Measurements from ENCODE around the gene ISLR. TPM values are rescaled to one million over a fixed set of nuclear protein-coding genes. Genes with fewer than 3 reads are reported as not detected.

Gene ISLR
- polyA plus RNA-seq, 1 donor from 2014 or later = not detected

GRCh38 chr15:74174219-74174957 lies 878 bp downstream of the ISLR start:
- Histone ChIP-seq H3K27ac (ENCODE audit: low read length) (no peak overlapping the region), H3K27me3 (ENCODE audit: insufficient read depth, low read depth, low read length) (no peaks in the 10 kb centered on the region), H4K20me1 (ENCODE audit: insufficient read depth) (no peaks in the 10 kb centered on the region), H3F3A (ENCODE audit: insufficient read depth, low read length, poor library complexity, severe bottlenecking) (no peaks in the 10 kb centered on the region), H3K9ac (ENCODE audit: low read length) (no peak overlapping the region), H3K4me3 (ENCODE audit: low read length) (no peak overlapping the region), H2AFZ (ENCODE audit: low read depth, low read length) (no peak overlapping the region), H3K9me2 (ENCODE audit: insufficient read depth, low read length) (no peaks in the 10 kb centered on the region), H3K9me3 (ENCODE audit: low read length) (no peaks in the 10 kb centered on the region), H3K4me2 (ENCODE audit: low read length) (no peak overlapping the region), H3K79me2 (replicated peaks; ENCODE audit: insufficient read depth, low read length) (no peaks in the 10 kb centered on the region), H3K36me3 (ENCODE audit: insufficient read depth, low read length) (no peaks in the 10 kb centered on the region)
- TF ChIP-seq EZH2 (IDR thresholded peaks at IDR 0.05; ENCODE audit: borderline replicate concordance, insufficient read depth, low read length, poor library complexity, severe bottlenecking) (no peak), POLR2AphosphoS5 (IDR thresholded peaks at IDR 0.05) (no peak), TAF1 (IDR thresholded peaks at IDR 0.05; ENCODE audit: low read depth) (no peak), CTCF (IDR thresholded peaks at IDR 0.05; ENCODE audit: poor library complexity, severe bottlenecking) (no peak), RAD21 (conservative IDR thresholded peaks at IDR 0.05) (no peak), EP300 (conservative IDR thresholded peaks at IDR 0.05; ENCODE audit: poor library complexity, severe bottlenecking) (no peak), REST (IDR thresholded peaks at IDR 0.05; ENCODE audit: borderline replicate concordance) (no peak), SMC3 (conservative IDR thresholded peaks at IDR 0.05; ENCODE audit: poor library complexity) (no peak), MXI1 (conservative IDR thresholded peaks at IDR 0.05; ENCODE audit: poor library complexity, severe bottlenecking) (no peak)

- H3K9me3 ChIP-seq (ENCODE audit: low read length) = no peaks in the 10 kb centered on the region
- H3K27ac ChIP-seq (ENCODE audit: low read length) = no peak overlapping the region
- no peak overlapping the region for H3K4me2 ChIP-seq (ENCODE audit: low read length)
- TF ChIP-seq MXI1 (conservative IDR thresholded peaks at IDR 0.05; ENCODE audit: poor library complexity, severe bottlenecking) (no peak), CTCF (IDR thresholded peaks at IDR 0.05; ENCODE audit: poor library complexity, severe bottlenecking) (no peak), RAD21 (conservative IDR thresholded peaks at IDR 0.05) (no peak), REST (IDR thresholded peaks at IDR 0.05; ENCODE audit: borderline replicate concordance) (no peak), EP300 (conservative IDR thresholded peaks at IDR 0.05; ENCODE audit: poor library complexity, severe bottlenecking) (no peak), EZH2 (IDR thresholded peaks at IDR 0.05; ENCODE audit: borderline replicate concordance, insufficient read depth, low read length, poor library complexity, severe bottlenecking) (no peak), SMC3 (conservative IDR thresholded peaks at IDR 0.05; ENCODE audit: poor library complexity) (no peak), POLR2AphosphoS5 (IDR thresholded peaks at IDR 0.05) (no peak)
- no peaks in the 10 kb centered on the region for H3K36me3 ChIP-seq (ENCODE audit: insufficient read depth, low read length)
- H3K27me3 ChIP-seq (ENCODE audit: insufficient read depth, low read depth, low read length) = no peaks in the 10 kb centered on the region
- H3K4me3 ChIP-seq (ENCODE audit: low read length) = no peak overlapping the region
- H2AFZ ChIP-seq (ENCODE audit: low read depth, low read length) = no peak overlapping the region
- no peaks in the 10 kb centered on the region for H3F3A ChIP-seq (ENCODE audit: insufficient read depth, low read length, poor library complexity, severe bottlenecking)
- H3K9me2 ChIP-seq (ENCODE audit: insufficient read depth, low read length) = no peaks in the 10 kb centered on the region
- no peaks in the 10 kb centered on the region for H3K79me2 ChIP-seq (replicated peaks; ENCODE audit: insufficient read depth, low read length)
- no peaks in the 10 kb centered on the region for H4K20me1 ChIP-seq (ENCODE audit: insufficient read depth)
- H3K9ac ChIP-seq (ENCODE audit: low read length) = no peak overlapping the region
Observed at GRCh38 chr15:74174958-74175253, 1.4 kb downstream of the ISLR start.

All from neural cell (in vitro differentiated cells).